A549 (cell line): ENCODE data around the gene RAPGEF2. TPM values are rescaled to one million over a fixed set of nuclear protein-coding genes. Genes with fewer than 3 reads are reported as not detected.

Experiments used
- ATAC-seq, 2 experiments: fragments of 200-7000 bp in 1 of 2; fragments of >200 bp in 1 of 2; cut with Nextera tagmentation in 1 of 2; cut with Tn5 transposase in 1 of 2; 3 replicates each; pipeline versions ENCODE4 v1.8.0 to v1.9.1; 2018 to 2020; ENCODE audit warnings: mild to moderate bottlenecking in 1 of 2, moderate library complexity in 1 of 2
- CTCF ChIA-PET: fragments of 300-600 bp; sonication (Branson Sonifier 250); formaldehyde crosslinking; extraction: SDS; loops from one replicate; lab custom pipeline; 2021; ENCODE audit warnings: antibody characterized with exemption, inconsistent platforms; lab: Yijun Ruan, JAX
- POLR2A ChIA-PET: fragments of 350-600 bp; formaldehyde crosslinking; extraction: SDS; loops from one replicate; lab custom pipeline; 2021; ENCODE audit warnings: antibody characterized with exemption, inconsistent platforms; lab: Yijun Ruan, JAX
- DNase-seq, 2 experiments: peaks; one replicate each; pipeline versions ENCODE4 v3.0.0 to v3.0.0-alpha.2; 2011 to 2016; ENCODE audit warnings: low read depth in 1 of 2, low spot score in 1 of 2
- FAIRE-seq: peaks from 2 replicates; lab custom pipeline; 2011; peaks lifted over from hg19 to GRCh38; lab: Jason Lieb, UNC
- H3K27ac ChIP-seq, 2 experiments: fragments of >200 bp; sonication (Bioruptor Twin); formaldehyde crosslinking; 3 replicates each; pipeline ENCODE4 v1.5.1; 2016 to 2017
- H3K4me1 ChIP-seq: fragments of >200 bp; sonication (Bioruptor Twin); formaldehyde crosslinking; 3 replicates; pipeline ENCODE4 v1.6.1; 2016
- H3K4me2 ChIP-seq: fragments of >200 bp; sonication (Bioruptor Twin); formaldehyde crosslinking; 3 replicates; pipeline ENCODE4 v1.6.1; 2016
- H3K4me3 ChIP-seq: fragments of >200 bp; sonication (Bioruptor Twin); formaldehyde crosslinking; 3 replicates; pipeline ENCODE4 v1.5.1; 2016
- H3K9me3 ChIP-seq: fragments of >200 bp; sonication (Bioruptor Twin); formaldehyde crosslinking; 3 replicates; pipeline ENCODE4 v1.6.1; 2016
- BHLHE40 ChIP-seq: IDR thresholded peaks from 2 replicates; pipeline ENCODE4 v1.6.1; 2012; ENCODE audit warnings: low read depth, low read length, inconsistent platforms
- CBX8 ChIP-seq: fragments of 200-600 bp; sonication (generic); IDR thresholded peaks from 2 replicates; pipeline ENCODE4 v1.6.1; 2016
- EHF ChIP-seq: fragments of 250-450 bp; sonication (Bioruptor Pico); IDR thresholded peaks from 2 replicates; pipeline ENCODE4 v1.5.0; 2020; ENCODE audit warnings: mild to moderate bottlenecking
- EP300 ChIP-seq, 2 experiments: fragments of >200 bp; sonication (Bioruptor Twin); formaldehyde crosslinking; IDR thresholded peaks; 2 replicates in 1 of 2; 3 replicates in 1 of 2; pipeline ENCODE4 v1.6.1; 2016 to 2017
- FOSL2 ChIP-seq, 2 experiments: fragments of 450-650 bp in 1 of 2; fragments of >200 bp in 1 of 2; sonication (Bioruptor Twin) in 1 of 2; formaldehyde crosslinking; IDR thresholded peaks; 2 replicates each; pipeline versions ENCODE4 v1.5.0 to v1.6.1; 2016 to 2020; ENCODE audit warnings: mild to moderate bottlenecking in 1 of 2, moderate library complexity in 1 of 2
- HDAC2 ChIP-seq: fragments of 200-600 bp; sonication (generic); IDR thresholded peaks from 2 replicates; pipeline ENCODE4 v1.6.1; 2016
- HEYL ChIP-seq: fragments of 250-450 bp; sonication (Bioruptor Pico); IDR thresholded peaks from 2 replicates; pipeline ENCODE4 v1.8.0; 2021; ENCODE audit warnings: mild to moderate bottlenecking, moderate library complexity
- HOXA7 ChIP-seq: fragments of 250-450 bp; sonication (Bioruptor Pico); IDR thresholded peaks from 2 replicates; pipeline ENCODE4 v1.5.0; 2020; ENCODE audit warnings: mild to moderate bottlenecking, moderate library complexity
- HOXB5 ChIP-seq: fragments of 250-450 bp; sonication (Bioruptor Pico); IDR thresholded peaks from 2 replicates; pipeline ENCODE4 v1.5.0; 2020; ENCODE audit warnings: mild to moderate bottlenecking, moderate library complexity
- JUN ChIP-seq, 2 experiments: fragments of >200 bp; sonication (Bioruptor Twin); formaldehyde crosslinking; IDR thresholded peaks; 2 replicates in 1 of 2; 3 replicates in 1 of 2; pipeline ENCODE4 v1.6.1; 2016 to 2017
- JUNB ChIP-seq: fragments of >200 bp; sonication (Bioruptor Twin); formaldehyde crosslinking; IDR thresholded peaks from 2 replicates; pipeline ENCODE4 v1.6.1; 2016
- MAFK ChIP-seq: fragments of 450-650 bp; IDR thresholded peaks from 2 replicates; pipeline ENCODE4 v1.6.1; 2014; ENCODE audit not compliant: partially characterized antibody
- MAZ ChIP-seq: fragments of 150-350 bp; IDR thresholded peaks from 2 replicates; pipeline ENCODE4 v1.6.1; 2014; ENCODE audit warnings: antibody characterized with exemption, low read depth, low read length, borderline replicate concordance
- NR3C1 ChIP-seq: fragments of >200 bp; sonication (Bioruptor Twin); formaldehyde crosslinking; IDR thresholded peaks from 3 replicates; pipeline ENCODE4 v1.6.1; 2017
- PBX3 ChIP-seq: IDR thresholded peaks from 2 replicates; pipeline ENCODE4 v1.6.1; 2012
- PHF8 ChIP-seq: fragments of 200-600 bp; sonication (generic); IDR thresholded peaks from 2 replicates; pipeline ENCODE4 v1.6.1; 2016; ENCODE audit warnings: low read depth, mild to moderate bottlenecking, antibody characterized with exemption, moderate library complexity, borderline replicate concordance
- POLR2A ChIP-seq: IDR thresholded peaks from 2 replicates; pipeline ENCODE4 v1.6.1; 2012; ENCODE audit warnings: mild to moderate bottlenecking, low read length
- RCOR1 ChIP-seq: fragments of 150-350 bp; IDR thresholded peaks from 2 replicates; pipeline ENCODE4 v1.6.1; 2014; ENCODE audit warnings: antibody characterized with exemption, low read length, low read depth
- RFX5 ChIP-seq: fragments of 450-650 bp; IDR thresholded peaks from 2 replicates; pipeline ENCODE4 v1.7.1; 2014; ENCODE audit warnings: antibody characterized with exemption, mild to moderate bottlenecking, moderate library complexity
- RNF2 ChIP-seq: fragments of 200-600 bp; sonication (generic); IDR thresholded peaks from 2 replicates; pipeline ENCODE4 v1.6.1; 2016; ENCODE audit warnings: low read depth, mild to moderate bottlenecking, antibody characterized with exemption, moderate library complexity, borderline replicate concordance
- SMC3 ChIP-seq: fragments of >200 bp; sonication (Bioruptor Twin); formaldehyde crosslinking; IDR thresholded peaks from 3 replicates; pipeline ENCODE4 v1.6.1; 2018; ENCODE audit warnings: inconsistent platforms
- SREBF2 ChIP-seq: fragments of 450-650 bp; IDR thresholded peaks from 2 replicates; pipeline ENCODE4 v1.6.1; 2014; ENCODE audit warnings: mild to moderate bottlenecking, moderate library complexity
- TP53 ChIP-seq: fragments of 250-450 bp; sonication (Bioruptor Pico); IDR thresholded peaks from 2 replicates; pipeline ENCODE4 v1.5.0; 2021; ENCODE audit warnings: mild to moderate bottlenecking, moderate library complexity
- ZC3H11A ChIP-seq: fragments of 450-650 bp; IDR thresholded peaks from 2 replicates; pipeline ENCODE4 v1.6.1; 2014; ENCODE audit warnings: antibody characterized with exemption, mild to moderate bottlenecking
- ZFP36 ChIP-seq: fragments of 450-650 bp; IDR thresholded peaks from 2 replicates; pipeline ENCODE4 v1.6.1; 2014; ENCODE audit warnings: borderline replicate concordance; ENCODE audit not compliant: partially characterized antibody
- WGBS: methylation state at CpG from one replicate; pipeline ENCODE4 v1.1.6; 2017; ENCODE audit errors: missing lambda C conversion rate; 5-methylcytosine and 5-hydroxymethylcytosine counted together
- polyA plus RNA-seq, 4 experiments: library from polyadenylated mRNA; depleted of rRNA in 3 of 4; stranded (reverse); fragments of >200 nt; fragmentation: RNase III in 1 of 4; extraction: RNeasy Plus Mini Kit Qiagen cat#74134 plus additional on column Dnase treatment in 1 of 4; gene quantifications; 2 replicates in 3 of 4; 3 replicates in 1 of 4; pipeline ENCODE4 v1.2.3, GENCODE V29; 2011 to 2017
- TF ChIP-seq, protein P1 (sequence below): fragments of 250-450 bp; sonication (Bioruptor Pico); IDR thresholded peaks from 2 replicates; pipeline ENCODE4 v1.5.0; 2021; ENCODE audit warnings: mild to moderate bottlenecking, moderate library complexity, borderline replicate concordance
- TF ChIP-seq, protein P2 (sequence below): IDR thresholded peaks from 2 replicates; pipeline ENCODE4 v1.6.1; 2012; ENCODE audit warnings: low read depth, borderline replicate concordance
- TF ChIP-seq, protein P3 (sequence below): IDR thresholded peaks from 2 replicates; pipeline ENCODE4 v1.6.1; 2012

The RAPGEF2 gene
- polyA plus RNA-seq, 2 of the 4 experiments (the other 2 are of a cell fraction) = 10.7 to 31.8 TPM

GRCh38 chr4:159346681-159347080, 243.8 kb downstream of the RAPGEF2 start (continued):
- TF ChIP-seq, protein P1, sequence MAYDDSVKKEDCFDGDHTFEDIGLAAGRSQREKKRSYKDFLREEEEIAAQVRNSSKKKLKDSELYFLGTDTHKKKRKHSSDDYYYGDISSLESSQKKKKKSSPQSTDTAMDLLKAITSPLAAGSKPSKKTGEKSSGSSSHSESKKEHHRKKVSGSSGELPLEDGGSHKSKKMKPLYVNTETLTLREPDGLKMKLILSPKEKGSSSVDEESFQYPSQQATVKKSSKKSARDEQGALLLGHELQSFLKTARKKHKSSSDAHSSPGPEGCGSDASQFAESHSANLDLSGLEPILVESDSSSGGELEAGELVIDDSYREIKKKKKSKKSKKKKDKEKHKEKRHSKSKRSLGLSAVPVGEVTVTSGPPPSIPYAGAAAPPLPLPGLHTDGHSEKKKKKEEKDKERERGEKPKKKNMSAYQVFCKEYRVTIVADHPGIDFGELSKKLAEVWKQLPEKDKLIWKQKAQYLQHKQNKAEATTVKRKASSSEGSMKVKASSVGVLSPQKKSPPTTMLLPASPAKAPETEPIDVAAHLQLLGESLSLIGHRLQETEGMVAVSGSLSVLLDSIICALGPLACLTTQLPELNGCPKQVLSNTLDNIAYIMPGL (CRISPR knock-in tag) = no peak
- TF ChIP-seq EHF (CRISPR knock-in tag) = no peak

DNA sequence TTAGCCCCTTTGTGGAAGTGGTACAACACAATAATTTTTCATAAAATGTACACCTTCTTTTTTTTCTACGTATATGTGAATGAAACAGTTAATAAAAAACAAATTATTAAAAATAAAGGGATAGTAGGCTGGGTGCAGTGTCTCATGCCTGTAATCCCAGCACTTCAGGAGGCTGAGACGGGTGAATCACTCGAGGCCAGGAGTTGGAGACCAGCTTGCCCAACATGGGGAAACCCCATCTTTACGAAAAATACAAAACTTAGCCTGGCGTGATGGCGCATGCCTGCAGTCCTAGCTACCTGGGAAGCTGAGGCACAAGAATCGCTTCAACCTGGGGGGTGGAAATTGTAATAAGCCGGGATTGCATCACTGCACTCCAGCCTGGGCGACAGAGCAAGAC, 244.9 kb downstream of the RAPGEF2 start:
- 91% methylated on average over 9 of the region's 9 CpGs for WGBS
- H3K4me1 ChIP-seq = peaks cover 7% of the 10 kb centered on the region; the same call in 2 of the 3 replicates
- ATAC-seq = no peak
- FAIRE-seq = no peak
- TF ChIP-seq SMC3 (no peak), PBX3 (no peak), MAZ (no peak), RCOR1 (no peak), HDAC2 (no peak), RFX5 (no peak), BHLHE40 (no peak), JUNB (no peak), ZFP36 (no peak), MAFK (no peak), TP53 (no peak), EHF (CRISPR knock-in tag) (no peak), HOXB5 (CRISPR knock-in tag) (no peak), ZC3H11A (no peak), RNF2 (no peak), EP300 (IDR thresholded peaks at IDR 0.05) (no peak)
- TF ChIP-seq, protein P2, sequence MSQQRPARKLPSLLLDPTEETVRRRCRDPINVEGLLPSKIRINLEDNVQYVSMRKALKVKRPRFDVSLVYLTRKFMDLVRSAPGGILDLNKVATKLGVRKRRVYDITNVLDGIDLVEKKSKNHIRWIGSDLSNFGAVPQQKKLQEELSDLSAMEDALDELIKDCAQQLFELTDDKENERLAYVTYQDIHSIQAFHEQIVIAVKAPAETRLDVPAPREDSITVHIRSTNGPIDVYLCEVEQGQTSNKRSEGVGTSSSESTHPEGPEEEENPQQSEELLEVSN = no peak
- ChIA-PET CTCF (no interaction called here), POLR2A (no interaction called here)
- no peak overlapping the region for H3K27ac ChIP-seq
- no peaks in the 10 kb centered on the region for H3K9me3 ChIP-seq
- no peak for DNase-seq
- H3K4me2 ChIP-seq = no peak overlapping the region
- H3K4me3 ChIP-seq = no peak overlapping the region

GRCh38 chr4:159349332-159349731, 246.5 kb downstream of the RAPGEF2 start:
- no peak for FAIRE-seq
- TF ChIP-seq JUNB (no peak), MAFK (peak; percentile 13)
- peak overlapping the region in 1 of 2 experiments; percentile 50; a peak in 1 of 6 replicates for H3K27ac ChIP-seq
- WGBS = 42% methylated on average over 3 of the region's 3 CpGs
- peak in 1 of 2 experiments; percentile 45 for DNase-seq
- no peak overlapping the region for H3K4me2 ChIP-seq
- H3K4me3 ChIP-seq = no peak overlapping the region
- H3K9me3 ChIP-seq = no peaks in the 10 kb centered on the region
- peaks cover 7% of the 10 kb centered on the region; the same call in 2 of the 3 replicates for H3K4me1 ChIP-seq
- ATAC-seq = no peak
- CTCF ChIA-PET = no interaction called here
- POLR2A ChIA-PET = no interaction called here

DNA sequence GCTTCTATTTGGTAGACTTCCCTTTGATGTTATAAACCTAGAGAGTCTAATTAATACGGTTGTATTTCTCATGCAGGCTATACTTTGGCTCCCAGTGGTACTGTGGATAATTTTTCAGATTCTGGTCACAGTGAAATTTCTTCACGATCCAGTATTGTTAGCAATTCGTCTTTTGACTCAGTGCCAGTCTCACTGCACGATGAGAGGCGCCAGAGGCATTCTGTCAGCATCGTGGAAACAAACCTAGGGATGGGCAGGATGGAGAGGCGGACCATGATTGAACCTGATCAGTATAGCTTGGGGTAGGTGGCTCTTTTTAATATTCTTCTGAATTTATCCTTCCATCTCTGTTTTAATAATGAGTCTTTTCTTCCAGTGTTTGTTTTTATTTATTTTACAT, 249.7 kb downstream of the RAPGEF2 start:
- ChIA-PET CTCF (interaction anchor here (1.1 kb wide), 1 partner anchor 22 kb away, joined by 3 read pairs; no protein-coding TSS in a partner anchor), POLR2A (no interaction called here)
- H3K4me1 ChIP-seq = peaks cover 7% of the 10 kb centered on the region; the same call in 2 of the 3 replicates
- ATAC-seq (no peak), DNase-seq (no peak), FAIRE-seq (no peak)
- 77% methylated on average over 7 of the region's 7 CpGs for WGBS
- TF ChIP-seq POLR2A (no peak), TP53 (no peak), SREBF2 (no peak), JUN (IDR thresholded peaks at IDR 0.05) (no peak), HOXA7 (CRISPR knock-in tag) (no peak), HEYL (CRISPR knock-in tag) (no peak), CBX8 (no peak), ZC3H11A (no peak), BHLHE40 (no peak), NR3C1 (no peak), PHF8 (no peak), FOSL2 (IDR thresholded peaks at IDR 0.05) (no peak), FOSL2 (CRISPR knock-in tag; IDR thresholded peaks at IDR 0.05) (no peak)
- TF ChIP-seq, protein P3, sequence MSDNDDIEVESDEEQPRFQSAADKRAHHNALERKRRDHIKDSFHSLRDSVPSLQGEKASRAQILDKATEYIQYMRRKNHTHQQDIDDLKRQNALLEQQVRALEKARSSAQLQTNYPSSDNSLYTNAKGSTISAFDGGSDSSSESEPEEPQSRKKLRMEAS = no peak
- H3K4me3 ChIP-seq = no peak overlapping the region
- H3K27ac ChIP-seq = no peak overlapping the region
- no peaks in the 10 kb centered on the region for H3K9me3 ChIP-seq
- no peak overlapping the region for H3K4me2 ChIP-seq
